Activated naive CD4-positive, alpha-beta T cell treated with anti-CD3 and anti-CD28 coated beads, Interleukin-2, amount 50 U/mL, for 24 hours (primary cell): Measurements from ENCODE around the gene ACSL6.

Source experiments
- H3K27ac Mint-ChIP-seq: one replicate; pipeline ENCODE4 v1.8.0; 2021; ENCODE audit warnings: mild to moderate bottlenecking, mixed read lengths
- H3K27me3 Mint-ChIP-seq: one replicate; pipeline ENCODE4 v1.8.0; 2021; ENCODE audit warnings: mixed read lengths
- H3K36me3 Mint-ChIP-seq: one replicate; pipeline ENCODE4 v1.8.0; 2021; ENCODE audit warnings: mixed read lengths
- H3K4me1 Mint-ChIP-seq: one replicate; pipeline ENCODE4 v1.8.0; 2021; ENCODE audit warnings: mixed read lengths
- H3K4me3 Mint-ChIP-seq: one replicate; pipeline ENCODE4 v1.8.0; 2021; ENCODE audit warnings: mild to moderate bottlenecking, mixed read lengths
- H3K9me3 Mint-ChIP-seq: one replicate; pipeline ENCODE4 v1.8.0; 2021; ENCODE audit warnings: mixed read lengths

The ACSL6 gene

DNA sequence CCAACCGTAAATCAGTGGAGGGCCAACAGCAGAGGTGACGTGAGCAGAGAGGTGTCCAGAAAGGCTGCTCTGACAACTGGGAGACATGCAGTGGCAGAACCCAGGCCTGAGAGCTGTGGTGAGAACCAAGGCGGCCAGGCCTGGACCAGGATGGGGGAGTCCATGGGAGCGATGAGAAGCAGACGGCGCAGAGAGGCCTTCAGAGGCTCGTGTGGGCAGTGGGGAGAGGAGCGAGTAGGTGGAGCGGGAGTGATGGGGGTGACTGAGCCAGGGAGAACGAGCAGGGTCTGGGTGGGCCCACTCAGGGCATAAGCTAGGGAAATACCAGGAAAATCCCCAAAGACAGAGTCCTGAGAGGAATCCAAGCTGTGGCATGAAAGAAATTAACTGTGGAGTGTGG lies 41.1 kb upstream of the ACSL6 start:
- Mint-ChIP-seq H3K4me3 (no peak overlapping the region), H3K27me3 (no peaks in the 10 kb centered on the region), H3K9me3 (no peaks in the 10 kb centered on the region), H3K36me3 (no peaks in the 10 kb centered on the region), H3K4me1 (peaks cover 7% of the 10 kb centered on the region), H3K27ac (peak overlapping the region; percentile 55)

GRCh38 chr5:132050661-132051552 lies 39.4 kb upstream of the ACSL6 start:
- H3K4me1 Mint-ChIP-seq = peaks cover 2% of the 10 kb centered on the region
- no peaks in the 10 kb centered on the region for H3K27me3 Mint-ChIP-seq
- no peaks in the 10 kb centered on the region for H3K9me3 Mint-ChIP-seq
- H3K36me3 Mint-ChIP-seq = no peaks in the 10 kb centered on the region
- no peak overlapping the region for H3K27ac Mint-ChIP-seq
- H3K4me3 Mint-ChIP-seq = no peak overlapping the region

DNA sequence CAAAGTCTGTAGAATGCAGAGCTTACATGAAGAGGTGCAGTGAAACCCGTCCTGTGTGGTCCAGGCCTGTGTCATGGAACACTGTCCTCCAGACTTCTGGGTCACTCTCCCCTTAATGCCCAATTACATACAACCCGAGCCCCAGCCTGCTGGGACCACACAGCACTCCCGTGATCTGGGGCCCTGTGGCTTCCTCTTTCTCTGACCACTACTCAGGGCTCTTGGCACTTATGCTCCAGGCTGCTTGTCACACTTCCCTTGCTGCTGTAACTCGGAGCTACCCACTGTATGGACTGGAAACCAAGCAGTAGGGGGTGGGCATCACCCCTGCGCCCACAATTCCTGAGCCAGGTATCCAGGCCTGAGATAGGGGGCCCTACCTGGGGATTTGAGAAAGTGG lies 38.7 kb upstream of the ACSL6 start:
- Mint-ChIP-seq H3K27ac (no peak overlapping the region), H3K4me1 (no peaks in the 10 kb centered on the region), H3K4me3 (no peak overlapping the region), H3K9me3 (no peaks in the 10 kb centered on the region), H3K36me3 (no peaks in the 10 kb centered on the region), H3K27me3 (no peaks in the 10 kb centered on the region)

- no peaks in the 10 kb centered on the region for H3K27me3 Mint-ChIP-seq
- no peaks in the 10 kb centered on the region for H3K4me1 Mint-ChIP-seq
- H3K27ac Mint-ChIP-seq = no peak overlapping the region
- H3K9me3 Mint-ChIP-seq = no peaks in the 10 kb centered on the region
- no peak overlapping the region for H3K4me3 Mint-ChIP-seq
- no peaks in the 10 kb centered on the region for H3K36me3 Mint-ChIP-seq
Observed at GRCh38 chr5:132049559-132049958, 38.1 kb upstream of the ACSL6 start.

- no peaks in the 10 kb centered on the region for H3K4me1 Mint-ChIP-seq
- no peaks in the 10 kb centered on the region for H3K9me3 Mint-ChIP-seq
- H3K27me3 Mint-ChIP-seq = no peaks in the 10 kb centered on the region
- H3K36me3 Mint-ChIP-seq = no peaks in the 10 kb centered on the region
- no peak overlapping the region for H3K4me3 Mint-ChIP-seq
- H3K27ac Mint-ChIP-seq = no peak overlapping the region
Observed at GRCh38 chr5:132049093-132049492, 37.6 kb upstream of the ACSL6 start.

- Mint-ChIP-seq H3K9me3 (peaks cover 6% of the 10 kb centered on the region), H3K4me3 (no peak overlapping the region), H3K27me3 (peaks cover 6% of the 10 kb centered on the region), H3K27ac (no peak overlapping the region), H3K36me3 (peaks cover 6% of the 10 kb centered on the region), H3K4me1 (no peaks in the 10 kb centered on the region)
Observed at GRCh38 chr5:132046880-132047299, 35.4 kb upstream of the ACSL6 start.

GRCh38 chr5:132044207-132044606 lies 32.7 kb upstream of the ACSL6 start:
- Mint-ChIP-seq H3K27me3 (peaks cover 8% of the 10 kb centered on the region), H3K27ac (no peak overlapping the region), H3K4me3 (no peak overlapping the region), H3K4me1 (no peaks in the 10 kb centered on the region), H3K36me3 (peaks cover 7% of the 10 kb centered on the region), H3K9me3 (peaks cover 7% of the 10 kb centered on the region)

DNA sequence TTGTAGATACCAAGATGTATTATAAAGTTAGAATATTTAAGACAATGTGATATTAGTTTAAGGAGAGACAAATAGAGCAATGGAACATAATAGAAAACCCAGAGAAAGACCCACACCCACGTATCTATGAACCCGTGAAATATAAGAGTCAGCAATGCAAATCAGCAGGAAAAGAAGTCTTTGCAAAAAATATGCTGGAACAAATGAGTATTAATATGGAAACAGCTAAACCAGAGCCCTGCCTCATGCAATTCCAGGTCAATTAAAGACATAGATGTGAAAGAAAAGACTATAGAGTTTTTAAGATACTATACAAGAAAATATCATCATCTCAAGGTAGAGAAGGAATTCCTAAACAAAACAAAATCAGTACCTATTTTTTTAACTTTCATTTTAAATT lies 25.9 kb upstream of the ACSL6 start:
- Mint-ChIP-seq H3K9me3 (peaks cover 21% of the 10 kb centered on the region), H3K27me3 (peaks cover 9% of the 10 kb centered on the region), H3K27ac (no peak overlapping the region), H3K4me1 (peaks cover 21% of the 10 kb centered on the region), H3K4me3 (no peak overlapping the region), H3K36me3 (peaks cover 13% of the 10 kb centered on the region)

- Mint-ChIP-seq H3K27ac (no peak overlapping the region), H3K9me3 (peaks cover 17% of the 10 kb centered on the region), H3K36me3 (peaks cover 8% of the 10 kb centered on the region), H3K4me3 (no peak overlapping the region), H3K4me1 (peaks cover 16% of the 10 kb centered on the region), H3K27me3 (peaks cover 3% of the 10 kb centered on the region)
Observed at GRCh38 chr5:132033122-132033521, 21.7 kb upstream of the ACSL6 start.

DNA sequence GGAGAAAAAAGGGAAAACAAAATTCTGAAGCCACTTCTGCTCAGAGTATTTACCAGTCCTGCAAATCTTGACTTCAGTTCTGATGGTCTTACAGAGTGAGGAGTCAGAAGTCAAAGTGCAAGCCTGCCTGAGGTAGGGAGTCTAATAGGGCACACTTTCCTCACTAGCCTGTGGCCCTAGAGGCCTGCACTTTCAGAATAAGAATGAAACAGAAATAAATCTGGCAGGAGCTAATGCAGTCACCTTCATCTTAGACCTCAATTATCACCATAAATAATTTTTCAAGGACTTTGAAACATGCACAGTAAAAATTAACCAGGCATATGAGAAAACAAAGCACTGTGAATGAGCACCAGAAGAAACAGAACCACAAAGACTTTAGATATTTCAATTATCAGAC lies 20.7 kb upstream of the ACSL6 start:
- Mint-ChIP-seq H3K4me1 (peaks cover 14% of the 10 kb centered on the region), H3K4me3 (no peak overlapping the region), H3K9me3 (peaks cover 17% of the 10 kb centered on the region), H3K27ac (no peak overlapping the region), H3K27me3 (peaks cover 4% of the 10 kb centered on the region), H3K36me3 (peaks cover 8% of the 10 kb centered on the region)

- Mint-ChIP-seq H3K27me3 (peaks cover 4% of the 10 kb centered on the region), H3K4me3 (no peak overlapping the region), H3K36me3 (peaks cover 8% of the 10 kb centered on the region), H3K9me3 (peaks cover 17% of the 10 kb centered on the region), H3K4me1 (peaks cover 11% of the 10 kb centered on the region), H3K27ac (no peak overlapping the region)
Observed at GRCh38 chr5:132030610-132031009, 19.2 kb upstream of the ACSL6 start.

GRCh38 chr5:132029609-132030330 lies 18.3 kb upstream of the ACSL6 start:
- peaks cover 4% of the 10 kb centered on the region for H3K27me3 Mint-ChIP-seq
- H3K4me3 Mint-ChIP-seq = no peak overlapping the region
- H3K36me3 Mint-ChIP-seq = peaks cover 8% of the 10 kb centered on the region
- H3K9me3 Mint-ChIP-seq = peaks cover 17% of the 10 kb centered on the region
- peaks cover 11% of the 10 kb centered on the region for H3K4me1 Mint-ChIP-seq
- no peak overlapping the region for H3K27ac Mint-ChIP-seq

DNA sequence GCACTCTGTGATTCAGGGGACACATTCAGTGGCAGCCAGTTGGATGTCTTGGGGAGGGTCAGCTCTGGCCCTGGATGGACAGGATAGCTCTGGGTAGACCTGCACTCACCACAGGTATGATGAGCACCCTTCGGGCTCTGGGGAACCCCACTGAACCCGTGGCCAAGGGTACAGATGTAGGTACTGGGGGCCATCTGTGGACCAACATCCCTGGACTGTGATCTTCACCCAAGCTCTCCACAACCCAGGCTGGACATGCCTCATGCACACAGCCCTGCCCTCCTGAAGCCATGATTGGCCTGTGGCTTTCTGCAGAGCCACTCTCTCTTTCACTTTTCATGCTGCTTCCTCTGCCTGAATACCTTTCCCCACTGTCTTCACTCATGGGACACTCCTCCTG lies 15.6 kb upstream of the ACSL6 start:
- H3K9me3 Mint-ChIP-seq = no peaks in the 10 kb centered on the region
- H3K4me1 Mint-ChIP-seq = peaks cover 11% of the 10 kb centered on the region
- no peak overlapping the region for H3K27ac Mint-ChIP-seq
- no peak overlapping the region for H3K4me3 Mint-ChIP-seq
- peaks cover 2% of the 10 kb centered on the region for H3K36me3 Mint-ChIP-seq
- peaks cover 1% of the 10 kb centered on the region for H3K27me3 Mint-ChIP-seq

DNA sequence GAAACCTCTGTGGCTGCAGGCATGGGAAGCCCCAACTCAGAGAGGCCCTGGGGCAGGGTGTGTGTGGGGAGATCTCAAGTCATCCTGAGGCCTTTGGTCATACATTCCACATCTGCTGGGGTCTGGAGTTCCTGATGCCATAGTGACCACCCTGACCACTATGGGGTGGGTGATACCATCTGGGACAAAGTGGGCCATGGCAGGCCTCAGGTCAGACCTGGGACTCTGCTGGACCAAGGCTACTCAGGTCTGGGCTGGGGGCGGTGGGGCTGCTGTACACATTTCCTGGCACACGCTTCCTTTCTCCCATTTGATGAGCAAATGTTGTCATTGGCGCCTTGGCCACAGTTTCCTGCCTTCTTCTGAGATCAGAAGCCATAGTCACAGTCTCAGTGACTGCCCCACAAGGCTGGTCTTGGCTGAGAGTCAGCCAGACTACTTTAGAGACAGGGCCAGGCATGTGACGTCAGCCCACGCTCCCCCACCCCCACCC lies 15.1 kb upstream of the ACSL6 start:
- no peak overlapping the region for H3K27ac Mint-ChIP-seq
- H3K9me3 Mint-ChIP-seq = no peaks in the 10 kb centered on the region
- H3K27me3 Mint-ChIP-seq = peaks cover 1% of the 10 kb centered on the region
- peaks cover 11% of the 10 kb centered on the region for H3K4me1 Mint-ChIP-seq
- peaks cover 2% of the 10 kb centered on the region for H3K36me3 Mint-ChIP-seq
- no peak overlapping the region for H3K4me3 Mint-ChIP-seq

GRCh38 chr5:132025403-132025971 lies 14.0 kb upstream of the ACSL6 start:
- no peaks in the 10 kb centered on the region for H3K9me3 Mint-ChIP-seq
- H3K4me3 Mint-ChIP-seq = no peak overlapping the region
- no peak overlapping the region for H3K27ac Mint-ChIP-seq
- peaks cover 20% of the 10 kb centered on the region for H3K4me1 Mint-ChIP-seq
- H3K36me3 Mint-ChIP-seq = peaks cover 2% of the 10 kb centered on the region
- H3K27me3 Mint-ChIP-seq = peaks cover 1% of the 10 kb centered on the region
